A549 (cell line): ENCODE results near the gene NXN.

Experiments
- EP300 ChIP-seq, 2 experiments: fragments of >200 bp; sonication (Bioruptor Twin); formaldehyde crosslinking; IDR thresholded peaks; 2 replicates in 1 of 2; 3 replicates in 1 of 2; pipeline ENCODE4 v1.6.1; 2016 to 2017
- FOSL2 ChIP-seq, 2 experiments: fragments of 450-650 bp in 1 of 2; fragments of >200 bp in 1 of 2; sonication (Bioruptor Twin) in 1 of 2; formaldehyde crosslinking; IDR thresholded peaks; 2 replicates each; pipeline versions ENCODE4 v1.5.0 to v1.6.1; 2016 to 2020; ENCODE audit warnings: mild to moderate bottlenecking in 1 of 2, moderate library complexity in 1 of 2
- HDAC2 ChIP-seq: fragments of 200-600 bp; sonication (generic); IDR thresholded peaks from 2 replicates; pipeline ENCODE4 v1.6.1; 2016
- PHF8 ChIP-seq: fragments of 200-600 bp; sonication (generic); IDR thresholded peaks from 2 replicates; pipeline ENCODE4 v1.6.1; 2016; ENCODE audit warnings: low read depth, mild to moderate bottlenecking, antibody characterized with exemption, moderate library complexity, borderline replicate concordance
- POLR2A ChIP-seq: IDR thresholded peaks from 2 replicates; pipeline ENCODE4 v1.6.1; 2012; ENCODE audit warnings: mild to moderate bottlenecking, low read length
- REST ChIP-seq: fragments of 200-600 bp; sonication (generic); IDR thresholded peaks from 2 replicates; pipeline ENCODE4 v1.6.1; 2016; ENCODE audit warnings: antibody characterized with exemption, mild to moderate bottlenecking, moderate library complexity
- RFX5 ChIP-seq: fragments of 450-650 bp; IDR thresholded peaks from 2 replicates; pipeline ENCODE4 v1.7.1; 2014; ENCODE audit warnings: antibody characterized with exemption, mild to moderate bottlenecking, moderate library complexity
- TF ChIP-seq, protein P1 (sequence below): fragments of >200 bp; sonication (Bioruptor Twin); formaldehyde crosslinking; IDR thresholded peaks from 3 replicates; pipeline ENCODE4 v1.5.1; 2016

DNA sequence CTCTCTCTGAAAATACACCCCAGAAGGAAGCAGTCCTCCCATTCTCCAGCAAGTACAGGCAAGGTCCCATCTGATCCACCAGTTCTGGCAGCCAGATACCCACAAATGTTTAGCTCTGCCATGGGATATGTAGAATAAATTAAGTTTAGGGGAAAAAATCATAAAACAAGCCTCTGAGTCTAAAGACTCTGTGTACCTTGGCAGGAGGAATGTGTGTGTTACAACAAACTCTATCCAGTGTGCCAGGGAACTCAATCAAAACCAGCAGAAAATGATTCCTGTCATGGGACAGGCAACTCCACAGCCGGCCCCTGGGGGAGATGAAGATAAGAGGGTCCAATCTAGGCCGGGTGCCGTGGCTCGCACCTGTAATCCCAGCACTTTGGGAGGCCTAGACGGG, 124.0 kb downstream of the NXN start:
- TF ChIP-seq RFX5, result no peak
- TF ChIP-seq, protein P1, sequence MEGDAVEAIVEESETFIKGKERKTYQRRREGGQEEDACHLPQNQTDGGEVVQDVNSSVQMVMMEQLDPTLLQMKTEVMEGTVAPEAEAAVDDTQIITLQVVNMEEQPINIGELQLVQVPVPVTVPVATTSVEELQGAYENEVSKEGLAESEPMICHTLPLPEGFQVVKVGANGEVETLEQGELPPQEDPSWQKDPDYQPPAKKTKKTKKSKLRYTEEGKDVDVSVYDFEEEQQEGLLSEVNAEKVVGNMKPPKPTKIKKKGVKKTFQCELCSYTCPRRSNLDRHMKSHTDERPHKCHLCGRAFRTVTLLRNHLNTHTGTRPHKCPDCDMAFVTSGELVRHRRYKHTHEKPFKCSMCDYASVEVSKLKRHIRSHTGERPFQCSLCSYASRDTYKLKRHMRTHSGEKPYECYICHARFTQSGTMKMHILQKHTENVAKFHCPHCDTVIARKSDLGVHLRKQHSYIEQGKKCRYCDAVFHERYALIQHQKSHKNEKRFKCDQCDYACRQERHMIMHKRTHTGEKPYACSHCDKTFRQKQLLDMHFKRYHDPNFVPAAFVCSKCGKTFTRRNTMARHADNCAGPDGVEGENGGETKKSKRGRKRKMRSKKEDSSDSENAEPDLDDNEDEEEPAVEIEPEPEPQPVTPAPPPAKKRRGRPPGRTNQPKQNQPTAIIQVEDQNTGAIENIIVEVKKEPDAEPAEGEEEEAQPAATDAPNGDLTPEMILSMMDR, result no peak
- no peak for TF ChIP-seq HDAC2
- TF ChIP-seq PHF8, result no peak
- no peak for TF ChIP-seq POLR2A
- no peak for TF ChIP-seq FOSL2 (IDR thresholded peaks at IDR 0.05)
- TF ChIP-seq FOSL2 (CRISPR knock-in tag; IDR thresholded peaks at IDR 0.05), result no peak
- TF ChIP-seq EP300 (IDR thresholded peaks at IDR 0.05), result no peak
- no peak for TF ChIP-seq REST
